Progenitor cell of endocrine pancreas (in vitro differentiated cells): Measurements from ENCODE around the gene RSPH9. TPM values are rescaled to one million over a fixed set of nuclear protein-coding genes. Genes with fewer than 3 reads are reported as not detected.

Source experiments
- DNase-seq: peaks from one replicate; pipeline ENCODE4 v3.0.0; 2021; ENCODE audit warnings: low spot score; ENCODE audit not compliant: unreplicated experiment
- H3K27ac Mint-ChIP-seq: 2 replicates; pipeline ENCODE4 v1.8.0; 2021; ENCODE audit warnings: mild to moderate bottlenecking, moderate library complexity, mixed read lengths
- H3K27me3 Mint-ChIP-seq: 2 replicates; pipeline ENCODE4 v1.8.0; 2021; ENCODE audit warnings: mixed read lengths
- H3K36me3 Mint-ChIP-seq: 2 replicates; pipeline ENCODE4 v1.8.0; 2022; ENCODE audit warnings: mixed read lengths; ENCODE audit not compliant: insufficient read depth
- H3K4me1 Mint-ChIP-seq: 2 replicates; pipeline ENCODE4 v1.8.0; 2021; ENCODE audit warnings: low read depth, mixed read lengths
- H3K4me3 Mint-ChIP-seq: 2 replicates; pipeline ENCODE4 v1.8.0; 2021; ENCODE audit warnings: low read depth, mild to moderate bottlenecking, moderate library complexity, mixed read lengths
- H3K9me3 Mint-ChIP-seq: 2 replicates; pipeline ENCODE4 v1.8.0; 2021; ENCODE audit warnings: low read depth, mixed read lengths
- CTCF ChIP-seq: fragments of 200-600 bp; sonication (generic); IDR thresholded peaks from one replicate; pipeline ENCODE4 v1.5.0; 2021; ENCODE audit warnings: antibody characterized with exemption, mild to moderate bottlenecking; ENCODE audit not compliant: unreplicated experiment
- total RNA-seq: library from RNA; stranded (reverse); gene quantifications from 2 replicates; pipeline ENCODE4 v1.2.1, GENCODE V29; 2021

RSPH9 gene
- total RNA-seq, 1 donor from 2014 or later: 0.29 TPM

DNA sequence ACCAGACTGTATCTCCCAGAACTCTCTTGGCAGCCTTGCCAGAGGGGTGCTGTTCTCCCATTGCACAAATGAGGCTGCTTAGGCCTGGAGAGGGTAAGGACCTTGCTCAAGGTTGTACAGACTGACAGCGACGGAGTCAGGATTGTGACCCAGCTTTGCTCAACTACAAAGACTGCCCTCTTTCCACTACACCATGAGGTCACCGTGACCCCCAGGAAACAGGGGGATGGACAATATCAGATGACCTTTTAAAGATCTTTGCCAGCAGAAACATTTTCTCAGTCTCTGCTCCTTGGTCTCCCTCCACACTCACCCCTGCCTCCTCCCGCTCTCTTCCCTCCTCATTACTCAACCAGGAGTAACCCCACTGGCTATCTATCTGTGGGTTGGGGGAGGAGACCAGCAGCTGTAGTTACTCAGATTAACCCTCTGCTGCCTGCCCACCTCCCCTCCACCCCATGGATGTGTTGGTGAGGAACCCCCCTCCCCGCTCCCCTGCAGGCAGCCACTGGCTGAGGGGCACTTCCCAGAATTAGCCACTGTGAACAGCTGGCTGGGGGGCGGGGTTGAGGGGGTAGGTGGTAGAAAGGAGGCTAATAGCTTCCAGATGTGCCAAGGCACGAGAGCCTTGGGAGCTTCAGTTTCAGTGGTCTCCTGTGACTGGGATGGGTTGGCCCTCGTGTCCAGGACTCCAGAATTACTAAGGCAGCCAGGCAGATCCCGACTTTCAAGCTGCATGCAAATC, 69.6 kb downstream of the RSPH9 start:
- Mint-ChIP-seq H3K9me3 (no peaks in the 10 kb centered on the region), H3K27me3 (peaks cover 20% of the 10 kb centered on the region), H3K36me3 (no peaks in the 10 kb centered on the region), H3K4me3 (no peak overlapping the region), H3K4me1 (peaks cover 9% of the 10 kb centered on the region), H3K27ac (no peak overlapping the region)
- no peak for TF ChIP-seq CTCF
- no peak for DNase-seq

GRCh38 chr6:43715056-43715788, 70.4 kb downstream of the RSPH9 start:
- Mint-ChIP-seq H3K9me3 (no peaks in the 10 kb centered on the region), H3K36me3 (no peaks in the 10 kb centered on the region), H3K27ac (no peak overlapping the region), H3K4me3 (no peak overlapping the region), H3K4me1 (peaks cover 9% of the 10 kb centered on the region), H3K27me3 (peaks cover 22% of the 10 kb centered on the region)
- DNase-seq: no peak
- no peak for TF ChIP-seq CTCF

- Mint-ChIP-seq H3K27ac (no peak overlapping the region), H3K4me1 (peaks cover 9% of the 10 kb centered on the region), H3K27me3 (peaks cover 20% of the 10 kb centered on the region), H3K4me3 (no peak overlapping the region), H3K36me3 (no peaks in the 10 kb centered on the region), H3K9me3 (no peaks in the 10 kb centered on the region)
- no peak for TF ChIP-seq CTCF
- DNase-seq: no peak
Observed at GRCh38 chr6:43716099-43716498, 71.3 kb downstream of the RSPH9 start.

DNA sequence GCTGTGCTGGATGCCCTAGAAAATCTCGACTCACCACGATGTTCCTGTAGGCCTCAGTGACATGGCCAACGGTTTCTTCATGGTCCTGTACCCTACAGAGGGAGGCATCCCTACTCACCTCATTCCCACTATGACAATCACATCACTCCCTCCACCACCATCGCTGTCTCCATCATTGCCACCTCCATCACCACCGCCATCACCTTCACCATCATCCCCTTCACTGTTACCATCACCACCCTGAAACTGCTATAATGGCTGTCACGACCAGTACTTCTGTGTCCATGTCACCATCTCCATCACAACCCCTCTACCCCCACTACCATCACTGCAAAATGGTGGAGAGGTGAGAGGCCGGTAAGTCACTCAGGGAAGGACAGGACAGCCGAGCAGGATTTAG, 72.6 kb downstream of the RSPH9 start:
- no peak for TF ChIP-seq CTCF
- peaks cover 22% of the 10 kb centered on the region for H3K27me3 Mint-ChIP-seq
- H3K9me3 Mint-ChIP-seq: no peaks in the 10 kb centered on the region
- DNase-seq: no peak
- no peak overlapping the region for H3K4me3 Mint-ChIP-seq
- no peak overlapping the region for H3K27ac Mint-ChIP-seq
- no peaks in the 10 kb centered on the region for H3K36me3 Mint-ChIP-seq
- H3K4me1 Mint-ChIP-seq: peaks cover 9% of the 10 kb centered on the region

DNA sequence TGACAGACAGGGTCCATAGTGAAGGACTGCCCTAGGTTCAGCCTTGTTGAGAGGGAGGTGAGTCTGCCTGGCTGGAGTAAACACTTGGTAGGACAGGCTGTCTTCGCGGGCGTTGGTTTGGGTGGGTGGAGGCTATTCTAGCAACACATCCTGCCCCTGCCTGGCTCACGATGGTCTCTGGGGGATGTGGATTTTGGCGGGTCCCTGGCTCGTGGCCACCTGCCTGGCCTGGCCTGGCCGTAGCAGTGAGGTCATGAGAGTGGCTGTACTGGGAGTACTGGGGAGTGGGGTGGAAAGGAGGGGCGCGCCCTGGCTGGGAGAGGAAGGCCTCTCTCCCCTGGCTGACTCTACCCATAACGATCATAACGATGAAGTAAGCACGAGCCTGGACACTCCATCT, 73.0 kb downstream of the RSPH9 start:
- DNase-seq: no peak
- Mint-ChIP-seq H3K4me1 (peaks cover 9% of the 10 kb centered on the region), H3K9me3 (no peaks in the 10 kb centered on the region), H3K36me3 (no peaks in the 10 kb centered on the region), H3K4me3 (no peak overlapping the region), H3K27me3 (peaks cover 23% of the 10 kb centered on the region), H3K27ac (no peak overlapping the region)
- no peak for TF ChIP-seq CTCF
